GM12864 (cell line): Measurements from ENCODE around the gene CREBRF.
A peak's percentile ranks its signal among the peaks of the same experiment; 100 is the strongest.

Experiments
- DNase-seq: peaks from one replicate; pipeline ENCODE4 v3.0.0-alpha.2; 2011; ENCODE audit warnings: low read depth
- H3K4me3 ChIP-seq: 2 replicates; pipeline ENCODE4 v1.5.1; 2011; ENCODE audit warnings: mild to moderate bottlenecking, low read depth, low read length, control low read depth
- TF ChIP-seq, protein P1 (sequence below): IDR thresholded peaks from 2 replicates; pipeline ENCODE4 v1.5.1; 2011; ENCODE audit warnings: low read depth, mild to moderate bottlenecking, moderate library complexity, low read length, control low read depth, inconsistent platforms; ENCODE audit errors: missing control alignments

CREBRF gene

DNA sequence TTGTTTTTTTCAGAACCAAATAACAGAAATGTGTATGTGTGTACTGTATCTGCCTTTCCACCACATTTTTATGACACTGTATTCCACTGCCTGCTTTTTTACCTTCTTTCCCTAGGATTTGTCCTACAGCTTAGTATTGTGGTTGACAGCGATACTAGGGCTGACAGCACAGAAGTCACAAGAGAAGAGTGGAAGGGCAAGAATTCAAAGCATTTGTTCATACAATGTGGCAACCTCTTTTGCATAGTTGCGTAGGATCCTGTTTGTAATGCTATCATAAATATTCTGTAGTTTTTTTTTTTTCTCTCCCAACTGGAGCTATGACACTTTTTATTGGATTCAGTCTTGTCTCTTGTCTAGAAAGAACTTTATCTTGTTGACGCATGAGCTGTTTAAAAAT lies 82.6 kb downstream of the CREBRF start:
- TF ChIP-seq, protein P1, sequence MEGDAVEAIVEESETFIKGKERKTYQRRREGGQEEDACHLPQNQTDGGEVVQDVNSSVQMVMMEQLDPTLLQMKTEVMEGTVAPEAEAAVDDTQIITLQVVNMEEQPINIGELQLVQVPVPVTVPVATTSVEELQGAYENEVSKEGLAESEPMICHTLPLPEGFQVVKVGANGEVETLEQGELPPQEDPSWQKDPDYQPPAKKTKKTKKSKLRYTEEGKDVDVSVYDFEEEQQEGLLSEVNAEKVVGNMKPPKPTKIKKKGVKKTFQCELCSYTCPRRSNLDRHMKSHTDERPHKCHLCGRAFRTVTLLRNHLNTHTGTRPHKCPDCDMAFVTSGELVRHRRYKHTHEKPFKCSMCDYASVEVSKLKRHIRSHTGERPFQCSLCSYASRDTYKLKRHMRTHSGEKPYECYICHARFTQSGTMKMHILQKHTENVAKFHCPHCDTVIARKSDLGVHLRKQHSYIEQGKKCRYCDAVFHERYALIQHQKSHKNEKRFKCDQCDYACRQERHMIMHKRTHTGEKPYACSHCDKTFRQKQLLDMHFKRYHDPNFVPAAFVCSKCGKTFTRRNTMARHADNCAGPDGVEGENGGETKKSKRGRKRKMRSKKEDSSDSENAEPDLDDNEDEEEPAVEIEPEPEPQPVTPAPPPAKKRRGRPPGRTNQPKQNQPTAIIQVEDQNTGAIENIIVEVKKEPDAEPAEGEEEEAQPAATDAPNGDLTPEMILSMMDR = no peak
- H3K4me3 ChIP-seq = no peak overlapping the region
- DNase-seq = no peak

DNA sequence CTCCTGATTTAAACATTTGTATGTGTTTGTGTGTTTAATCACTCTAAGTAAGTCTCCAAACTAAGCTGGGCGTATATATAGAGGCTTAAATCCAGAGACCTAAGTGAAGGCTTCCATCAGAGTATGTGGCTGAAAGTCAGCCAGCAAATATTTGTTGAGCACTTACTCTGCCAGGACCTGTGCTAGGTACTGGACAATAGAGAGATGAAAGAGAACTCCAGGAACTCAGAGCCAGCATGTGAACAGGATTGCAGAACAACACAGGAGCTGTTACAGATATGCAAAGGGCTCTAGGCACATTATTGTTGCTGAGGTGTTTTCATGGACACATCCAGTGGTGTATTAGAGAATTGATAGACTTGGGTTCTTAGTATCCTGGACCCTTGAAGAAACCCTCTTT lies 83.5 kb downstream of the CREBRF start:
- no peak for DNase-seq
- TF ChIP-seq, protein P1 = no peak
- no peak overlapping the region for H3K4me3 ChIP-seq

GRCh38 chr5:173140769-173141168 lies 84.6 kb downstream of the CREBRF start:
- no peak overlapping the region for H3K4me3 ChIP-seq
- TF ChIP-seq, protein P1 = no peak
- no peak for DNase-seq

DNA sequence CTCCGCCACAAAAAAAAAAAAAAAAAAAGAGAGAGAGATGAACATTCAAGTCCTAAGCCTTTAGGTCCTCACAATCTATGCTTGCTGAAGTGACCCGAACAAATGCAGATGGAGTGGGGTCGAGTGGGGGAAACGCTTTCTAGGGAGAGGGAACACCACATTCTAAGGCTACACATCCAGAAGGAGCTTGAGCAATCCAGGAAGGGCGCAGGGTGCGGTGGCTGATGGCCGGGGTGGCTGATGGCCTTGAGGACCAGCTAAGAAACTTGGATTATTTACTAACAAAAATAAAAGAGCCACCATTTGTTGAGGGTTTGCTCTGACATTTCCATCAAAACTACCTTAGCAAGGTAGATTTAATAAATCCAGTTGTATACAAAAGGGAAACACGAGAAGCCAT lies 87.4 kb downstream of the CREBRF start:
- DNase-seq = no peak
- TF ChIP-seq, protein P1 = no peak
- no peak overlapping the region for H3K4me3 ChIP-seq

DNA sequence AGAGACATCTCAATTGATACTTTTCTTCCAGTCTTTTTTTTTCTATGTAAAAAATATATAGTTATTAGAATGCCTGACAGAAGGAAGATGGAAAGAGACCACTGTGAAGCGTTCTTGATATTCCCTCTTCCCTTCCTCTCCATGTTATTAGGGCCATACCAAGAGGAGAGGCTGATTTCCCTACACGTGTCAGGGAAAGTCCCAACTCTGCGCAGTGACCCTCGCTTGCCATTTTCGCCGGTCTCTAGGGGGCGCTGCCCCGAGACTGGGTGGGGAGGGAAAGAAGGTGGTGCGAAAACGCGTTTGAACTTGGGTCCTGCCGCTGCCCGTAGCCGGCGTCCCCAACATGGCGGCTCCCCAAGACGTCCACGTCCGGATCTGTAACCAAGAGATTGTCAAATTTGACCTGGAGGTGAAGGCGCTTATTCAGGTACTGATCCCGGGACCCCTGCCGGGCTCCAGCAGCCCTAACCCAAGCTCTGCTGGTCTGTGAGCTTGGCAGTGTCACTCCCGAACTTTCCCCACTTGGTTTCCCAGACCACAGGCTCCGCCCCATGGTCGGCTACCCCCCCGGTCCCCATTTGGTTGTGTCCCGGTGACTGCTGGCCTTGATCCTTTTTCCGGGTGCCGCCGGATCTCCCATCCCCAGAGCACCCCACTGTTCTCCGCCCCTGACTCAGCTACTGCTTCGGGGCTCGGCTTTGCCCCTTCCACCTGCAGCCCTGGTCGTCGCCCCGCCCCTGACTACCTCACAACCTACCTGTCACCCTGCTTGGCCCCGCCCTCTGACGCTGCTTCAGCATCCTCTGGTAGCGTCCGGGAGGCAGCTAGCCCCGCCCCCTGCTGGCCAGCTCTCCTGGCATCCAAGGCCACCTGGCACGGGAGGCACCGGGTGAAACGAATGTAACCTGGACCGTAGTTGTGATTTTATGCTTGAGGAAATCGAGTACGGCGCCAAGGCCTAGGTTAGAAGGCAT lies 88.3 kb downstream of the CREBRF start, which contains the start of gene BNIP1:
Gene BNIP1 (plus strand): TSS at position 332 of the 977 bp plus-strand sequence. CDS start 15 bp downstream, at position 347.
- peak; percentile 84 for DNase-seq
- H3K4me3 ChIP-seq = peak within 1 kb of the TSS; percentile 81
- TF ChIP-seq, protein P1 = peak; percentile 96

- no peak for DNase-seq
- H3K4me3 ChIP-seq = no peak overlapping the region
- TF ChIP-seq, protein P1 = no peak
Observed at GRCh38 chr5:173148354-173148753, 92.2 kb downstream of the CREBRF start.
